ENCODE measurements around the gene TBCK. TPM values are rescaled to one million over a fixed set of nuclear protein-coding genes. Genes with fewer than 3 reads are reported as not detected.

The TBCK gene
- total and polyA plus RNA-seq, 4 experiments from 2014 or later = 23.7 to 62.3 (median 43.1) TPM

- intact Hi-C loops (cut with micrococcal nuclease) = no loop called here
- ChIA-PET POLR2A (ENCODE audit: partially characterized antibody) (no interaction called here), CTCF (ENCODE audit: partially characterized antibody) (no interaction called here)
These were observed 210.3 kb downstream of the TBCK start for GRCh38 chr4:106105697-106106096.

GRCh38 chr4:106104276-106104675 lies 211.7 kb downstream of the TBCK start:
- intact Hi-C loops (cut with micrococcal nuclease) = no loop called here
- no peak overlapping the region for H3K27ac ChIP-seq (ENCODE audit: low read depth, low read length)
- H3K4me1 Mint-ChIP-seq = no peaks in the 10 kb centered on the region
- POLR2A ChIA-PET (ENCODE audit: partially characterized antibody) = no interaction called here
- H3K9me3 ChIP-seq (ENCODE audit: control insufficient read depth in 1 of 2, low read length in 2 of 2) = no peaks in the 10 kb centered on the region
- no peaks in the 10 kb centered on the region for H3K27me3 ChIP-seq (ENCODE audit: insufficient read depth, low read length)
- no peak for DNase-seq
- no peaks in the 10 kb centered on the region for H3K4me1 ChIP-seq (ENCODE audit: insufficient read depth, low read length)
- CTCF ChIA-PET (ENCODE audit: partially characterized antibody) = no interaction called here
- no peak overlapping the region for H3K4me3 ChIP-seq (ENCODE audit: low read length in 2 of 2)
- peaks cover 3 to 15% (median 6%) of the 10 kb centered on the region in 8 donors for H3K9me3 Mint-ChIP-seq
- peaks cover 76 to 85% of the 10 kb centered on the region in 2 donors for H3K36me3 Mint-ChIP-seq
- no peak overlapping the region for H3K27ac Mint-ChIP-seq
- no peak overlapping the region for H3K4me3 Mint-ChIP-seq
- H3K27me3 Mint-ChIP-seq = no peaks in the 10 kb centered on the region
- H3K36me3 ChIP-seq (ENCODE audit: insufficient read depth, low read length) = no peaks in the 10 kb centered on the region

More at GRCh38 chr4:106105697-106106096, 210.3 kb downstream of the TBCK start:
- Histone ChIP-seq H3K27ac (ENCODE audit: low read depth, low read length) (no peak overlapping the region), H3K36me3 (ENCODE audit: insufficient read depth, low read length) (no peaks in the 10 kb centered on the region), H3K9me3 (ENCODE audit: control insufficient read depth in 1 of 2, low read length in 2 of 2) (peaks cover 0 to 6% of the 10 kb centered on the region in 2 donors), H3K4me3 (ENCODE audit: low read length in 2 of 2) (no peak overlapping the region), H3K4me1 (ENCODE audit: insufficient read depth, low read length) (no peaks in the 10 kb centered on the region), H3K27me3 (ENCODE audit: insufficient read depth, low read length) (no peaks in the 10 kb centered on the region)
- Mint-ChIP-seq H3K27ac (no peak overlapping the region), H3K9me3 (peaks cover 4 to 27% (median 20%) of the 10 kb centered on the region in 8 donors), H3K36me3 (peaks cover 82 to 87% of the 10 kb centered on the region in 2 donors), H3K4me3 (no peak overlapping the region), H3K27me3 (no peaks in the 10 kb centered on the region), H3K4me1 (no peaks in the 10 kb centered on the region)
- DNase-seq = no peak

GRCh38 chr4:106096454-106096853 lies 219.6 kb downstream of the TBCK start:
- POLR2A ChIA-PET (ENCODE audit: partially characterized antibody) = no interaction called here
- H3K9me3 Mint-ChIP-seq = peaks cover 0 to 22% (median 13%) of the 10 kb centered on the region in 8 donors
- H3K36me3 Mint-ChIP-seq = peaks cover 65 to 83% of the 10 kb centered on the region in 2 donors
- DNase-seq = no peak
- no peak overlapping the region for H3K4me3 Mint-ChIP-seq
- Histone ChIP-seq H3K4me1 (ENCODE audit: insufficient read depth, low read length) (no peaks in the 10 kb centered on the region), H3K27me3 (ENCODE audit: insufficient read depth, low read length) (no peaks in the 10 kb centered on the region), H3K36me3 (ENCODE audit: insufficient read depth, low read length) (no peaks in the 10 kb centered on the region), H3K9me3 (ENCODE audit: control insufficient read depth in 1 of 2, low read length in 2 of 2) (no peaks in the 10 kb centered on the region), H3K4me3 (ENCODE audit: low read length in 2 of 2) (no peak overlapping the region), H3K27ac (ENCODE audit: low read depth, low read length) (no peak overlapping the region)
- no peaks in the 10 kb centered on the region for H3K4me1 Mint-ChIP-seq
- H3K27me3 Mint-ChIP-seq = no peaks in the 10 kb centered on the region
- no peak overlapping the region for H3K27ac Mint-ChIP-seq
- intact Hi-C loops (cut with micrococcal nuclease) = no loop called here
- CTCF ChIA-PET (ENCODE audit: partially characterized antibody) = no interaction called here

- Mint-ChIP-seq H3K4me3 (no peak overlapping the region), H3K36me3 (peaks cover 67 to 84% of the 10 kb centered on the region in 2 donors), H3K4me1 (no peaks in the 10 kb centered on the region), H3K27me3 (no peaks in the 10 kb centered on the region), H3K27ac (no peak overlapping the region), H3K9me3 (peaks cover 0 to 32% (median 24%) of the 10 kb centered on the region in 8 donors)
- Histone ChIP-seq H3K27ac (ENCODE audit: low read depth, low read length) (no peak overlapping the region), H3K4me3 (ENCODE audit: low read length in 2 of 2) (no peak overlapping the region), H3K9me3 (ENCODE audit: control insufficient read depth in 1 of 2, low read length in 2 of 2) (peaks cover 0 to 9% of the 10 kb centered on the region in 2 donors), H3K4me1 (ENCODE audit: insufficient read depth, low read length) (no peaks in the 10 kb centered on the region), H3K27me3 (ENCODE audit: insufficient read depth, low read length) (no peaks in the 10 kb centered on the region), H3K36me3 (ENCODE audit: insufficient read depth, low read length) (no peaks in the 10 kb centered on the region)
- intact Hi-C loops (cut with micrococcal nuclease) = no loop called here
- no peak for DNase-seq
- ChIA-PET CTCF (ENCODE audit: partially characterized antibody) (no interaction called here), POLR2A (ENCODE audit: partially characterized antibody) (no interaction called here)
These were observed 220.6 kb downstream of the TBCK start for GRCh38 chr4:106095408-106095807.

- Histone ChIP-seq H3K27me3 (ENCODE audit: insufficient read depth, low read length) (no peaks in the 10 kb centered on the region), H3K4me1 (ENCODE audit: insufficient read depth, low read length) (no peaks in the 10 kb centered on the region), H3K9me3 (ENCODE audit: control insufficient read depth in 1 of 2, low read length in 2 of 2) (peaks cover 0 to 14% of the 10 kb centered on the region in 2 donors), H3K4me3 (ENCODE audit: low read length in 2 of 2) (no peak overlapping the region), H3K36me3 (ENCODE audit: insufficient read depth, low read length) (no peaks in the 10 kb centered on the region), H3K27ac (ENCODE audit: low read depth, low read length) (no peak overlapping the region)
- Mint-ChIP-seq H3K4me3 (no peak overlapping the region), H3K27me3 (no peaks in the 10 kb centered on the region), H3K27ac (no peak overlapping the region), H3K9me3 (peaks cover 0 to 59% (median 48%) of the 10 kb centered on the region in 8 donors), H3K4me1 (no peaks in the 10 kb centered on the region), H3K36me3 (peaks cover 84 to 94% of the 10 kb centered on the region in 2 donors)
- intact Hi-C loops (cut with micrococcal nuclease) = no loop called here
- ChIA-PET POLR2A (ENCODE audit: partially characterized antibody) (no interaction called here), CTCF (ENCODE audit: partially characterized antibody) (no interaction called here)
- DNase-seq = no peak
These were observed 223.5 kb downstream of the TBCK start for GRCh38 chr4:106092361-106093040.

- intact Hi-C loops (cut with micrococcal nuclease) = no loop called here
- ChIA-PET CTCF (ENCODE audit: partially characterized antibody) (no interaction called here), POLR2A (ENCODE audit: partially characterized antibody) (no interaction called here)
- Histone ChIP-seq H3K36me3 (ENCODE audit: insufficient read depth, low read length) (no peaks in the 10 kb centered on the region), H3K9me3 (ENCODE audit: control insufficient read depth in 1 of 2, low read length in 2 of 2) (peaks cover 0 to 14% of the 10 kb centered on the region in 2 donors), H3K4me1 (ENCODE audit: insufficient read depth, low read length) (no peaks in the 10 kb centered on the region), H3K4me3 (ENCODE audit: low read length in 2 of 2) (no peak overlapping the region), H3K27me3 (ENCODE audit: insufficient read depth, low read length) (no peaks in the 10 kb centered on the region), H3K27ac (ENCODE audit: low read depth, low read length) (no peak overlapping the region)
- H3K4me1 Mint-ChIP-seq = peaks cover 0 to 2% (median 0%) of the 10 kb centered on the region in 4 donors
- peaks cover under 1 to 72% (median 57%) of the 10 kb centered on the region in 8 donors for H3K9me3 Mint-ChIP-seq
- peaks cover 92 to 97% of the 10 kb centered on the region in 2 donors for H3K36me3 Mint-ChIP-seq
- no peak overlapping the region for H3K4me3 Mint-ChIP-seq
- H3K27ac Mint-ChIP-seq = no peak overlapping the region
- H3K27me3 Mint-ChIP-seq = no peaks in the 10 kb centered on the region
- no peak for DNase-seq
These were observed 225.2 kb downstream of the TBCK start for GRCh38 chr4:106090826-106091225.

- H3K4me1 Mint-ChIP-seq = peaks cover 0 to 8% (median 0%) of the 10 kb centered on the region in 4 donors
- peaks cover 5 to 91% (median 72%) of the 10 kb centered on the region in 8 donors for H3K9me3 Mint-ChIP-seq
- no peak overlapping the region for H3K4me3 Mint-ChIP-seq
- no peak for DNase-seq
- no peaks in the 10 kb centered on the region for H3K36me3 ChIP-seq (ENCODE audit: insufficient read depth, low read length)
- POLR2A ChIA-PET (ENCODE audit: partially characterized antibody) = no interaction called here
- H3K36me3 Mint-ChIP-seq = peaks cover 91 to 96% of the 10 kb centered on the region in 2 donors
- H3K27me3 ChIP-seq (ENCODE audit: insufficient read depth, low read length) = no peaks in the 10 kb centered on the region
- intact Hi-C loops (cut with micrococcal nuclease) = no loop called here
- H3K27ac ChIP-seq (ENCODE audit: low read depth, low read length) = no peak overlapping the region
- no peak overlapping the region for H3K27ac Mint-ChIP-seq
- H3K4me3 ChIP-seq (ENCODE audit: low read length in 2 of 2) = no peak overlapping the region
- H3K9me3 ChIP-seq (ENCODE audit: control insufficient read depth in 1 of 2, low read length in 2 of 2) = peaks cover 0 to 4% of the 10 kb centered on the region in 2 donors
- H3K27me3 Mint-ChIP-seq = no peaks in the 10 kb centered on the region
- CTCF ChIA-PET (ENCODE audit: partially characterized antibody) = interaction anchor here (1.0 kb wide), 1 partner anchor 16 kb away, joined by 3 read pairs; no protein-coding TSS in a partner anchor
- no peaks in the 10 kb centered on the region for H3K4me1 ChIP-seq (ENCODE audit: insufficient read depth, low read length)
These were observed 232.9 kb downstream of the TBCK start for GRCh38 chr4:106083065-106083464.
